HCT116 (cell line): ENCODE measurements around the gene DAAM1. TPM values are rescaled to one million over a fixed set of nuclear protein-coding genes. Genes with fewer than 3 reads are reported as not detected.

Experiments used
- ATAC-seq: fragments of 200-7000 bp; cut with Tn5 transposase; 2 replicates; pipeline ENCODE4 v1.9.1; 2020; ENCODE audit warnings: mild to moderate bottlenecking, moderate library complexity
- BruUV-seq: library from RNA; stranded (reverse); fragments of 400-500 nt; replicated peaks from 2 replicates; lab custom pipeline; 2021; lab: Mats Ljungman, UMichigan
- CTCF ChIA-PET: fragments of 300-600 bp; sonication (Branson Sonifier 250); formaldehyde crosslinking; loops from one replicate; lab custom pipeline; 2021; ENCODE audit warnings: antibody characterized with exemption; lab: Charles Lee
- POLR2A ChIA-PET: fragments of 300-600, 350-600 bp; sonication (Branson Sonifier 250); formaldehyde crosslinking; loops from one replicate; lab custom pipeline; 2021; ENCODE audit warnings: antibody characterized with exemption; lab: Charles Lee
- RAD21 ChIA-PET, 2 experiments: fragments of 300-600 bp; sonication (Branson Sonifier 250); formaldehyde crosslinking; loops; one replicate each; lab custom pipeline; 2023; ENCODE audit warnings: low total read pairs in 2 of 2; ENCODE audit not compliant: uncharacterized antibody in 2 of 2, unreplicated experiment in 2 of 2, low non-redundant PET in 1 of 2; lab: Charles Lee
- DNase-seq: peaks from one replicate; pipeline ENCODE4 v3.0.0-alpha.2; 2010; ENCODE audit warnings: low read depth, low spot score
- H2AFZ ChIP-seq: fragments of 200-600 bp; shearing (Covaris generic), sonication (generic); 2 replicates; pipeline ENCODE4 v1.6.1; 2017; ENCODE audit warnings: low read depth, mixed run types, mixed read lengths, antibody characterized with exemption, low read length; ENCODE audit not compliant: poor library complexity, severe bottlenecking
- H3K27ac ChIP-seq: 2 replicates; pipeline ENCODE4 v1.5.1; 2012; ENCODE audit warnings: low read depth, low read length
- H3K27me3 ChIP-seq: fragments of 200-600 bp; sonication (generic); 2 replicates; pipeline ENCODE4 v1.6.1; 2016; ENCODE audit warnings: mixed run types, low read length, mixed read lengths; ENCODE audit not compliant: insufficient read depth
- H3K36me3 ChIP-seq, 2 experiments: fragments of 200-500 bp in 1 of 2; fragments of 200-600 bp in 1 of 2; sonication (Bioruptor generic) in 1 of 2; sonication (generic) in 1 of 2; 2 replicates each; pipeline versions ENCODE4 v1.5.1 to v1.6.1; 2014 to 2016; ENCODE audit warnings: low read length in 2 of 2, inconsistent platforms in 1 of 2, mixed read lengths in 1 of 2, mixed run types in 1 of 2; ENCODE audit not compliant: insufficient read depth in 2 of 2, control insufficient read depth in 1 of 2
- H3K4me1 ChIP-seq, 2 experiments: fragments of 200-600 bp in 1 of 2; sonication (generic) in 1 of 2; 2 replicates each; pipeline versions ENCODE4 v1.5.1 to v1.6.1; 2012 to 2017; ENCODE audit warnings: low read length in 2 of 2, inconsistent platforms in 1 of 2, mild to moderate bottlenecking in 1 of 2, mixed read lengths in 1 of 2, mixed run types in 1 of 2, moderate library complexity in 1 of 2; ENCODE audit not compliant: insufficient read depth in 2 of 2, control insufficient read depth in 1 of 2
- H3K4me2 ChIP-seq: fragments of 200-600 bp; sonication (generic); 2 replicates; pipeline ENCODE4 v1.6.1; 2017; ENCODE audit warnings: mixed run types, low read length, mixed read lengths
- H3K4me3 ChIP-seq, 2 experiments: fragments of 200-600 bp in 1 of 2; sonication (generic) in 1 of 2; replicated peaks in 1 of 2; 2 replicates each; pipeline ENCODE4 v1.5.1; 2011 to 2016; ENCODE audit warnings: low read length in 2 of 2, control low read depth in 1 of 2, low read depth in 1 of 2, mild to moderate bottlenecking in 1 of 2, mixed read lengths in 1 of 2, mixed run types in 1 of 2
- H3K79me2 ChIP-seq: fragments of 200-600 bp; sonication (generic); 2 replicates; pipeline ENCODE4 v1.6.1; 2017; ENCODE audit warnings: mild to moderate bottlenecking, mixed run types, low read length, moderate library complexity, mixed read lengths; ENCODE audit not compliant: insufficient read depth
- H3K9ac ChIP-seq: fragments of 200-600 bp; sonication (generic); 2 replicates; pipeline ENCODE4 v1.6.1; 2016; ENCODE audit warnings: low read length, mixed read lengths
- H3K9me2 ChIP-seq: fragments of 200-600 bp; sonication (generic), shearing (Covaris generic); 2 replicates; pipeline ENCODE4 v1.6.1; 2017; ENCODE audit warnings: mixed run types, mild to moderate bottlenecking, moderate library complexity; ENCODE audit not compliant: insufficient read depth
- H3K9me3 ChIP-seq, 2 experiments: fragments of 200-500 bp in 1 of 2; fragments of 200-600 bp in 1 of 2; sonication (Bioruptor generic) in 1 of 2; sonication (generic) in 1 of 2; 2 replicates each; pipeline ENCODE4 v1.6.1; 2014 to 2017; ENCODE audit warnings: low read length in 2 of 2, mixed read lengths in 2 of 2, inconsistent platforms in 1 of 2, low read depth in 1 of 2, mild to moderate bottlenecking in 1 of 2, mixed run types in 1 of 2, moderate library complexity in 1 of 2; ENCODE audit not compliant: control insufficient read depth in 1 of 2, insufficient read depth in 1 of 2
- H4K20me1 ChIP-seq: fragments of 200-600 bp; sonication (generic), shearing (Covaris generic); 2 replicates; pipeline ENCODE4 v1.6.1; 2017; ENCODE audit warnings: mixed run types, mild to moderate bottlenecking, moderate library complexity; ENCODE audit not compliant: insufficient read depth
- CEBPB ChIP-seq: IDR thresholded peaks from 2 replicates; pipeline ENCODE4 v1.6.1; 2012; ENCODE audit warnings: low read depth
- EGR1 ChIP-seq: IDR thresholded peaks from 2 replicates; pipeline ENCODE4 v1.6.1; 2012; ENCODE audit warnings: low read depth
- ELF1 ChIP-seq: IDR thresholded peaks from 2 replicates; pipeline ENCODE4 v1.6.1; 2012; ENCODE audit warnings: low read depth, borderline replicate concordance
- EZH2 ChIP-seq: fragments of 200-600 bp; sonication (generic); IDR thresholded peaks from 2 replicates; pipeline ENCODE4 v1.6.1; 2017; ENCODE audit warnings: antibody characterized with exemption, mixed run types
- FOSL1 ChIP-seq: IDR thresholded peaks from 2 replicates; pipeline ENCODE4 v1.6.1; 2012; ENCODE audit warnings: low read depth
- JUND ChIP-seq: IDR thresholded peaks from 2 replicates; pipeline ENCODE4 v1.6.1; 2012
- RAD21 ChIP-seq: IDR thresholded peaks from 2 replicates; pipeline ENCODE4 v1.6.1; 2012; ENCODE audit warnings: low read depth, mild to moderate bottlenecking
- SIN3A ChIP-seq: IDR thresholded peaks from 2 replicates; pipeline ENCODE4 v1.6.1; 2012; ENCODE audit warnings: low read depth
- SP1 ChIP-seq: IDR thresholded peaks from 2 replicates; pipeline ENCODE4 v1.6.1; 2012; ENCODE audit warnings: low read depth
- SRF ChIP-seq: IDR thresholded peaks from 2 replicates; pipeline ENCODE4 v1.6.1; 2012; ENCODE audit warnings: low read depth
- YY1 ChIP-seq: IDR thresholded peaks from 2 replicates; pipeline ENCODE4 v1.6.1; 2011; ENCODE audit warnings: low read length, low read depth, moderate library complexity, mild to moderate bottlenecking; ENCODE audit not compliant: insufficient replicate concordance; ENCODE audit errors: extremely low read depth
- ZFX ChIP-seq: fragments of 450-650 bp; IDR thresholded peaks from 2 replicates; pipeline ENCODE4 v1.6.1; 2017
- ZNF274 ChIP-seq: fragments of 200-500 bp; sonication (Bioruptor generic); IDR thresholded peaks from 2 replicates; pipeline ENCODE4 v1.6.1; 2014; ENCODE audit warnings: mild to moderate bottlenecking, low read depth, low read length, inconsistent platforms
- intact Hi-C: fragments of 100-400 bp; cut with micrococcal nuclease; formaldehyde crosslinking; loops from 2 replicates; pipeline ENCODE4 v1.10.0; 2022
- total RNA-seq: library from RNA; stranded (reverse); gene quantifications from one replicate; pipeline ENCODE4 v1.2.1, GENCODE V29; 2021; ENCODE audit not compliant: unreplicated experiment
- TF ChIP-seq, protein P1 (sequence below), 3 experiments: fragments of 200-600 bp in 1 of 3; sonication (generic) in 1 of 3; IDR thresholded peaks in 2 of 3; conservative IDR thresholded peaks in 1 of 3; 2 replicates each; pipeline ENCODE4 v1.5.1; 2012 to 2017; ENCODE audit warnings: low read depth in 2 of 3, low read length in 2 of 3, antibody characterized with exemption in 1 of 3, borderline replicate concordance in 1 of 3, control low read depth in 1 of 3, mild to moderate bottlenecking in 1 of 3, mixed read lengths in 1 of 3, mixed run types in 1 of 3, moderate library complexity in 1 of 3; ENCODE audit not compliant: insufficient read depth in 1 of 3
- TF ChIP-seq, protein P2 (sequence below): IDR thresholded peaks from 2 replicates; pipeline ENCODE4 v1.6.1; 2012
- TF ChIP-seq, protein P3 (sequence below): IDR thresholded peaks from 2 replicates; pipeline ENCODE4 v1.6.1; 2011; ENCODE audit warnings: mild to moderate bottlenecking, low read length, moderate library complexity; ENCODE audit not compliant: insufficient replicate concordance; ENCODE audit errors: extremely low read depth

DAAM1 gene
- total RNA-seq, 1 experiment from 2014 or later, result 10.7 TPM

DNA sequence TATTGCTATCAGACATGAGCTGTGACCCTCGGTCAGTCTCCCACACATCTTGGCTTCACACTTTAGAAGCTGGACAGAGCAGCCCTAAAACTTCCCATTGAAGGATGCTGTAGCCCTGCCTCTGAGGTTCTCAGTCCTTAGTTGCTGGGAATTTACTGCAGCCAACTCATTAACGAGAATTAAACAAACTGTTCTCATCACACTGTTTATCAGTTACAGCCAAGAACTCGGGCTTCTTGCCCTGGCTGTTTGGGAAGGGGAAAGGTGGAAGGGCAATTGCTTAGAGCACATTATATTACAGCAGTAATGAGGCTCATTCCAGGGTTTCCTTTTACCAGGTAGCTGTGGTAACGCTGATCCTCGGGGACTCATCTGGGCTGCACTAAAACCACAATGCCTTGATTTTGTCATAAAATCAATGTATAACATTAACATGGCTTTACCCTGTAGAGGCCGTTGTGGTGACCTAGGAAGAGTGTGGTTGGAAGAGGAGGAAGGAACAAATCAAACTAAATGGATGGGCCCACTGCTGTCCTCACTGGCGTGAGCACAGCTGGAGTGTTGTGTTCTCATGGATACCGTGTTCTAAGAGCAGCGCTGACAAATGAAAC is 189.6 kb downstream of the DAAM1 start:
- H3K9me3 ChIP-seq, result no peaks in the 10 kb centered on the region
- H2AFZ ChIP-seq, result no peak overlapping the region
- intact Hi-C loops, result no loop called here
- H3K79me2 ChIP-seq, result no peaks in the 10 kb centered on the region
- RAD21 ChIA-PET, result no interaction called here
- no peak for TF ChIP-seq ZNF274
- TF ChIP-seq JUND, result no peak
- no peak for TF ChIP-seq EGR1
- no peak for TF ChIP-seq CEBPB
- TF ChIP-seq YY1, result no peak
- TF ChIP-seq ZFX, result no peak
- no peak for TF ChIP-seq ELF1
- TF ChIP-seq RAD21, result no peak
- TF ChIP-seq SIN3A, result no peak
- no peak for TF ChIP-seq EZH2
- ATAC-seq (no peak), DNase-seq (no peak)
- no peaks in the 10 kb centered on the region for H3K27me3 ChIP-seq
- H3K4me2 ChIP-seq, result no peak overlapping the region
- BruUV-seq, result no TSS peak
- H3K9me2 ChIP-seq, result 0 out of 2 replicates have a peak, but pooled peaks cover 2% of the 10 kb centered on the region
- no peaks in the 10 kb centered on the region for H4K20me1 ChIP-seq
- no peak overlapping the region for H3K27ac ChIP-seq
- CTCF ChIA-PET, result no interaction called here
- no peak overlapping the region for H3K4me3 ChIP-seq
- POLR2A ChIA-PET, result no interaction called here
- no peak overlapping the region for H3K9ac ChIP-seq
- H3K4me1 ChIP-seq, result no peaks in the 10 kb centered on the region
- H3K36me3 ChIP-seq, result no peaks in the 10 kb centered on the region

DNA sequence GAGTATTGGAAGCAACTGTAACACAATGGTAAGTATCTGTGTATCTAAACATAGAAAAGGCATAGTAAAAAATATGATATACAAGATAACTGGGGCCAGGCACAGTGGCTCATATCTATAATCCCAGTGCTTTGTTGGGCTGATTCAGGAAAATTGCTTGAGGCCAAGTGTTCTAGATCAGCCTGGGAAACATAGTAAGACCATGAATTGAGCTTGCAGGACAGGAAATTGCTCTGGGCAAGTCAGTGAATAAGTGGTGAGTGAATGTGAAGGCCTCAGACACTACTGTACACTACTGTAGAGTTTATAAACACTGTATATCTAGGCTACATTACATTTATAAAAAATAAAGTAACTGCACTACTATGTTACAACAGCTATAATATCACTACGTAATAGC is 201.5 kb downstream of the DAAM1 start:
- intact Hi-C loops, result no loop called here
- Histone ChIP-seq H2AFZ (no peak overlapping the region), H3K9me2 (no peaks in the 10 kb centered on the region), H3K4me1 (no peaks in the 10 kb centered on the region), H3K9me3 (no peaks in the 10 kb centered on the region), H3K4me2 (no peak overlapping the region), H3K27ac (no peak overlapping the region), H3K9ac (no peak overlapping the region), H3K27me3 (no peaks in the 10 kb centered on the region), H3K36me3 (no peaks in the 10 kb centered on the region; a peak in 1 of 4 replicates), H4K20me1 (no peaks in the 10 kb centered on the region; the same call in 1 of the 2 replicates), H3K79me2 (no peaks in the 10 kb centered on the region), H3K4me3 (no peak overlapping the region)
- no TSS peak for BruUV-seq
- ChIA-PET POLR2A (no interaction called here), RAD21 (no interaction called here), CTCF (no interaction called here)
- DNase-seq, result no peak
- ATAC-seq, result no peak
- TF ChIP-seq SP1, result no peak
- TF ChIP-seq, protein P1, sequence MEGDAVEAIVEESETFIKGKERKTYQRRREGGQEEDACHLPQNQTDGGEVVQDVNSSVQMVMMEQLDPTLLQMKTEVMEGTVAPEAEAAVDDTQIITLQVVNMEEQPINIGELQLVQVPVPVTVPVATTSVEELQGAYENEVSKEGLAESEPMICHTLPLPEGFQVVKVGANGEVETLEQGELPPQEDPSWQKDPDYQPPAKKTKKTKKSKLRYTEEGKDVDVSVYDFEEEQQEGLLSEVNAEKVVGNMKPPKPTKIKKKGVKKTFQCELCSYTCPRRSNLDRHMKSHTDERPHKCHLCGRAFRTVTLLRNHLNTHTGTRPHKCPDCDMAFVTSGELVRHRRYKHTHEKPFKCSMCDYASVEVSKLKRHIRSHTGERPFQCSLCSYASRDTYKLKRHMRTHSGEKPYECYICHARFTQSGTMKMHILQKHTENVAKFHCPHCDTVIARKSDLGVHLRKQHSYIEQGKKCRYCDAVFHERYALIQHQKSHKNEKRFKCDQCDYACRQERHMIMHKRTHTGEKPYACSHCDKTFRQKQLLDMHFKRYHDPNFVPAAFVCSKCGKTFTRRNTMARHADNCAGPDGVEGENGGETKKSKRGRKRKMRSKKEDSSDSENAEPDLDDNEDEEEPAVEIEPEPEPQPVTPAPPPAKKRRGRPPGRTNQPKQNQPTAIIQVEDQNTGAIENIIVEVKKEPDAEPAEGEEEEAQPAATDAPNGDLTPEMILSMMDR (IDR thresholded peaks at IDR 0.05 in 2 of 3, conservative IDR thresholded peaks at IDR 0.05 in 1 of 3; ENCODE audit: borderline replicate concordance in 1 of 3, insufficient read depth in 1 of 3, low read depth in 2 of 3, low read length in 2 of 3), result no peak
- TF ChIP-seq RAD21, result no peak
- TF ChIP-seq FOSL1, result no peak
- TF ChIP-seq, protein P2, sequence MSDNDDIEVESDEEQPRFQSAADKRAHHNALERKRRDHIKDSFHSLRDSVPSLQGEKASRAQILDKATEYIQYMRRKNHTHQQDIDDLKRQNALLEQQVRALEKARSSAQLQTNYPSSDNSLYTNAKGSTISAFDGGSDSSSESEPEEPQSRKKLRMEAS, result no peak
- TF ChIP-seq EGR1, result no peak
- TF ChIP-seq SRF, result no peak
- no peak for TF ChIP-seq JUND
- no peak for TF ChIP-seq CEBPB
- TF ChIP-seq, protein P3, sequence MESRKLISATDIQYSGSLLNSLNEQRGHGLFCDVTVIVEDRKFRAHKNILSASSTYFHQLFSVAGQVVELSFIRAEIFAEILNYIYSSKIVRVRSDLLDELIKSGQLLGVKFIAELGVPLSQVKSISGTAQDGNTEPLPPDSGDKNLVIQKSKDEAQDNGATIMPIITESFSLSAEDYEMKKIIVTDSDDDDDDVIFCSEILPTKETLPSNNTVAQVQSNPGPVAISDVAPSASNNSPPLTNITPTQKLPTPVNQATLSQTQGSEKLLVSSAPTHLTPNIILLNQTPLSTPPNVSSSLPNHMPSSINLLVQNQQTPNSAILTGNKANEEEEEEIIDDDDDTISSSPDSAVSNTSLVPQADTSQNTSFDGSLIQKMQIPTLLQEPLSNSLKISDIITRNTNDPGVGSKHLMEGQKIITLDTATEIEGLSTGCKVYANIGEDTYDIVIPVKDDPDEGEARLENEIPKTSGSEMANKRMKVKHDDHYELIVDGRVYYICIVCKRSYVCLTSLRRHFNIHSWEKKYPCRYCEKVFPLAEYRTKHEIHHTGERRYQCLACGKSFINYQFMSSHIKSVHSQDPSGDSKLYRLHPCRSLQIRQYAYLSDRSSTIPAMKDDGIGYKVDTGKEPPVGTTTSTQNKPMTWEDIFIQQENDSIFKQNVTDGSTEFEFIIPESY, result no peak
